DMS 273 treated with DMSO at 0.1 percent for 48 hours (cell line): ENCODE results near the gene ELK4.

Experiments used
- DNase-seq: peaks from one replicate; lab custom pipeline; 2025; lab: John Stamatoyannopoulos, UW

The ELK4 gene

GRCh38 chr1:205580923-205581180, 51.0 kb downstream of the ELK4 start:
- no peak for DNase-seq

GRCh38 chr1:205580140-205580922, 51.5 kb downstream of the ELK4 start:
- DNase-seq: no peak

GRCh38 chr1:205579711-205580110, 52.1 kb downstream of the ELK4 start:
- no peak for DNase-seq

- no peak for DNase-seq
These were observed 52.8 kb downstream of the ELK4 start for GRCh38 chr1:205578780-205579571.

GRCh38 chr1:205577874-205578658, 53.7 kb downstream of the ELK4 start:
- no peak for DNase-seq

GRCh38 chr1:205576805-205577761, 54.7 kb downstream of the ELK4 start:
- DNase-seq: no peak

- no peak for DNase-seq
These were observed 55.8 kb downstream of the ELK4 start for GRCh38 chr1:205576011-205576410.

GRCh38 chr1:205575294-205575885, 56.4 kb downstream of the ELK4 start:
- no peak for DNase-seq

GRCh38 chr1:205572421-205572820, 59.4 kb downstream of the ELK4 start:
- DNase-seq: no peak

- DNase-seq: no peak
These were observed 60.1 kb downstream of the ELK4 start for GRCh38 chr1:205571747-205572146.

- DNase-seq: no peak
These were observed 60.8 kb downstream of the ELK4 start for GRCh38 chr1:205570796-205571537.

GRCh38 chr1:205570173-205570501, 61.7 kb downstream of the ELK4 start:
- DNase-seq: no peak

GRCh38 chr1:205569411-205570172, 62.2 kb downstream of the ELK4 start:
- no peak for DNase-seq

- no peak for DNase-seq
These were observed 63.1 kb downstream of the ELK4 start for GRCh38 chr1:205568469-205569361.

- DNase-seq: no peak
These were observed 63.7 kb downstream of the ELK4 start for GRCh38 chr1:205568135-205568468.

GRCh38 chr1:205567716-205568115, 64.1 kb downstream of the ELK4 start:
- no peak for DNase-seq

- no peak for DNase-seq
These were observed 66.0 kb downstream of the ELK4 start for GRCh38 chr1:205565799-205566198.

GRCh38 chr1:205563927-205564441, 67.8 kb downstream of the ELK4 start:
- DNase-seq: no peak
